K562 (cell line): ENCODE measurements around the gene PLOD1. TPM values are rescaled to one million over a fixed set of nuclear protein-coding genes. Genes with fewer than 3 reads are reported as not detected.

Experiments
- FOS ChIP-seq: IDR thresholded peaks from 3 replicates; pipeline ENCODE4 v1.6.1; 2011; ENCODE audit not compliant: insufficient read length; ENCODE audit errors: extremely low read depth
- FOXJ2 ChIP-seq: fragments of 200-800 bp; sonication (Bioruptor generic); IDR thresholded peaks from 2 replicates; pipeline ENCODE4 v1.6.1; 2016; ENCODE audit warnings: missing genetic modification characterization, missing compliant biosample characterization
- GMEB1 ChIP-seq: fragments of 250-450 bp; sonication (Bioruptor Pico); IDR thresholded peaks from 2 replicates; pipeline ENCODE4 v1.4.0; 2020; ENCODE audit warnings: mild to moderate bottlenecking
- KLF10 ChIP-seq: fragments of 250-450 bp; sonication (Bioruptor Pico); IDR thresholded peaks from 2 replicates; pipeline ENCODE4 v1.6.1; 2021; ENCODE audit warnings: matching md5 sums
- MBD1 ChIP-seq: fragments of 250-450 bp; sonication (Bioruptor Pico); IDR thresholded peaks from 2 replicates; pipeline ENCODE4 v1.8.0; 2022; ENCODE audit warnings: inconsistent platforms
- SMARCA4 ChIP-seq: fragments of 450-650 bp; IDR thresholded peaks from 2 replicates; pipeline ENCODE4 v1.6.1; 2016
- SMARCA5 ChIP-seq: fragments of 450-650 bp; IDR thresholded peaks from 2 replicates; pipeline ENCODE4 v1.6.1; 2016
- SNIP1 ChIP-seq: fragments of 450-650 bp; IDR thresholded peaks from 2 replicates; pipeline ENCODE4 v1.7.1; 2017; ENCODE audit warnings: low read depth, mild to moderate bottlenecking
- SRSF9 ChIP-seq: fragments of 200-400 bp; formaldehyde crosslinking; IDR thresholded peaks from 2 replicates; pipeline ENCODE4 v1.6.1; 2017; ENCODE audit warnings: low read depth, low read length, borderline replicate concordance
- THRAP3 ChIP-seq: fragments of 450-650 bp; IDR thresholded peaks from 2 replicates; pipeline ENCODE4 v1.6.1; 2016; ENCODE audit warnings: mild to moderate bottlenecking, inconsistent platforms, borderline replicate concordance
- USF1 ChIP-seq: sonication (generic); formaldehyde crosslinking; IDR thresholded peaks from 2 replicates; pipeline ENCODE4 v1.9.0; 2022; ENCODE audit warnings: mild to moderate bottlenecking, missing genetic modification reagents
- ZC3H8 ChIP-seq: fragments of 450-650 bp; IDR thresholded peaks from 2 replicates; pipeline ENCODE4 v1.6.1; 2017
- ZNF398 ChIP-seq: fragments of 250-450 bp; sonication (Bioruptor Pico); IDR thresholded peaks from 2 replicates; pipeline ENCODE4 v1.8.0; 2021; ENCODE audit warnings: moderate library complexity, mild to moderate bottlenecking, inconsistent platforms
- ZNF518B ChIP-seq: fragments of 250-450 bp; sonication (Bioruptor Pico); IDR thresholded peaks from 2 replicates; pipeline ENCODE4 v1.5.0; 2021; ENCODE audit warnings: mild to moderate bottlenecking, moderate library complexity
- ZNF740 ChIP-seq, 3 experiments: fragments of 200-800 bp in 1 of 3; sonication (Bioruptor generic) in 1 of 3; sonication (generic) in 1 of 3; formaldehyde crosslinking in 1 of 3; IDR thresholded peaks; 2 replicates each; pipeline versions ENCODE4 v1.6.1 to v1.8.0; 2016 to 2022; ENCODE audit warnings: mild to moderate bottlenecking in 2 of 3, missing compliant biosample characterization in 2 of 3, missing genetic modification characterization in 2 of 3, missing genetic modification reagents in 1 of 3
- polyA plus RNA-seq, 8 experiments: library from polyadenylated mRNA; depleted of rRNA in 4 of 8; stranded (reverse) in 5 of 8; unstranded in 3 of 8; fragments of >200 nt; fragmentation: Nextera tagmentation in 2 of 8; fragmentation: Illumina TruSeq in 1 of 8; extraction: Ambion mirVana in 2 of 8; extraction: Trizol in 1 of 8; gene quantifications; 2 replicates each; pipeline versions ENCODE4 v1.2.1 to v1.2.3, GENCODE V29; 2011 to 2014; ENCODE audit warnings: inconsistent platforms in 1 of 8, missing spikeins in 1 of 8
- total RNA-seq, 7 experiments: library from RNA; depleted of rRNA in 6 of 7; stranded (reverse); fragments of >200 nt in 6 of 7; fragmentation: Illumina TruSeq in 2 of 7; extraction: Trizol in 2 of 7; gene quantifications; 2 replicates each; pipeline versions ENCODE4 v1.2.1 to v1.2.3, GENCODE V29; 2011 to 2021; ENCODE audit warnings: low replicate concordance in 1 of 7

The PLOD1 gene
- total and polyA plus RNA-seq, 9 of the 15 experiments (the other 6 are each of a cell fraction or from before 2014, with no cell fraction given), result 16.6 to 90.8 (median 52.7) TPM

GRCh38 chr1:12015001-12015491 lies 80.5 kb downstream of the PLOD1 start (continued):
- TF ChIP-seq USF1 (CRISPR knock-in tag), result peak; percentile 40
- no peak for TF ChIP-seq THRAP3
- peak; percentile 73 for TF ChIP-seq FOXJ2 (tag)
- TF ChIP-seq ZNF518B (CRISPR knock-in tag), result no peak
- no peak for TF ChIP-seq ZC3H8
- TF ChIP-seq ZNF398 (CRISPR knock-in tag), result no peak
- no peak for TF ChIP-seq MBD1 (CRISPR knock-in tag)
- no peak for TF ChIP-seq KLF10
- no peak for TF ChIP-seq SMARCA4
- peak; percentile 69; the same call in 1 of the 2 replicates for TF ChIP-seq SMARCA5
- TF ChIP-seq ZNF740 (CRISPR knock-in tag; IDR thresholded peaks at IDR 0.05), result no peak
- TF ChIP-seq ZNF740 (tag; IDR thresholded peaks at IDR 0.05), result no peak
- TF ChIP-seq SNIP1, result no peak
- TF ChIP-seq SRSF9, result no peak
- TF ChIP-seq GMEB1, result no peak
- TF ChIP-seq FOS, result no peak
